Caco-2 (cell line): Measurements from ENCODE around the gene DARS2. TPM values are rescaled to one million over a fixed set of nuclear protein-coding genes. Genes with fewer than 3 reads are reported as not detected.

Experiments
- BruUV-seq: library from RNA; stranded (reverse); fragments of 400-500 nt; replicated peaks from 2 replicates; lab custom pipeline; 2021; lab: Mats Ljungman, UMichigan
- CTCF ChIA-PET: fragments of 300-600 bp; sonication (Branson Sonifier 250); formaldehyde crosslinking; loops from one replicate; lab custom pipeline; 2022; ENCODE audit warnings: antibody characterized with exemption; lab: Charles Lee
- POLR2A ChIA-PET: fragments of 300-600 bp; sonication (Branson Sonifier 250); formaldehyde crosslinking; loops from one replicate; lab custom pipeline; 2022; ENCODE audit warnings: antibody characterized with exemption; lab: Charles Lee
- DNase-seq, 2 experiments: peaks; one replicate each; pipeline versions ENCODE4 v3.0.0 to v3.0.0-alpha.2; 2020 to 2022
- H3K27me3 ChIP-seq: replicated peaks from 2 replicates; pipeline ENCODE4 v1.6.0; 2011; ENCODE audit warnings: low read length; ENCODE audit not compliant: control insufficient read depth, insufficient read depth
- H3K36me3 ChIP-seq: 2 replicates; pipeline ENCODE4 v1.5.1; 2011; ENCODE audit warnings: low read length; ENCODE audit not compliant: control insufficient read depth, insufficient read depth
- H3K4me1 ChIP-seq: fragments of 250-450 bp; sonication (Bioruptor Pico); 2 replicates; pipeline ENCODE4 v1.5.1; 2020; ENCODE audit warnings: mild to moderate bottlenecking
- H3K4me3 ChIP-seq: 2 replicates; pipeline ENCODE4 v1.5.1; 2011; ENCODE audit warnings: low read depth, mild to moderate bottlenecking, control low read depth, low read length
- H3K9me3 ChIP-seq: fragments of 250-450 bp; sonication (Bioruptor Pico); 2 replicates; pipeline ENCODE4 v1.5.1; 2020; ENCODE audit warnings: mild to moderate bottlenecking, moderate library complexity
- H3K27ac Mint-ChIP-seq: one replicate; pipeline ENCODE4 v1.8.0; 2022; ENCODE audit warnings: mixed read lengths; ENCODE audit not compliant: unreplicated experiment
- H3K27me3 Mint-ChIP-seq: one replicate; pipeline ENCODE4 v1.8.0; 2022; ENCODE audit warnings: mixed read lengths; ENCODE audit not compliant: insufficient read depth, unreplicated experiment
- H3K36me3 Mint-ChIP-seq: one replicate; pipeline ENCODE4 v1.8.0; 2022; ENCODE audit warnings: mild to moderate bottlenecking, mixed read lengths; ENCODE audit not compliant: insufficient read depth, unreplicated experiment
- H3K4me1 Mint-ChIP-seq: one replicate; pipeline ENCODE4 v1.8.0; 2022; ENCODE audit warnings: low read depth, mixed read lengths; ENCODE audit not compliant: unreplicated experiment
- H3K4me3 Mint-ChIP-seq: one replicate; pipeline ENCODE4 v1.8.0; 2022; ENCODE audit warnings: mild to moderate bottlenecking, moderate library complexity, mixed read lengths; ENCODE audit not compliant: unreplicated experiment
- H3K9me3 Mint-ChIP-seq: one replicate; pipeline ENCODE4 v1.8.0; 2022; ENCODE audit warnings: mixed read lengths; ENCODE audit not compliant: unreplicated experiment
- intact Hi-C: fragments of 100-400 bp; cut with micrococcal nuclease; formaldehyde crosslinking; loops from one replicate; pipeline ENCODE4 v1.10.0; 2022; ENCODE audit not compliant: unreplicated experiment
- total RNA-seq: library from RNA; stranded (reverse); gene quantifications from 2 replicates; pipeline ENCODE4 v1.2.3, GENCODE V29; 2022
- TF ChIP-seq, protein P1 (sequence below), 2 experiments: fragments of 200-600 bp in 1 of 2; IDR thresholded peaks; 1 replicate in 1 of 2; 2 replicates in 1 of 2; pipeline versions ENCODE4 v1.5.1 to v1.8.0; 2011 to 2022; ENCODE audit warnings: antibody characterized with exemption in 1 of 2, control low read depth in 1 of 2, inconsistent platforms in 1 of 2, low read depth in 1 of 2, low read length in 1 of 2, mild to moderate bottlenecking in 1 of 2, moderate library complexity in 1 of 2; ENCODE audit not compliant: insufficient read depth in 1 of 2, severe bottlenecking in 1 of 2, unreplicated experiment in 1 of 2

DARS2 gene
- total RNA-seq, 1 experiment from 2014 or later, result 41.3 TPM

DNA sequence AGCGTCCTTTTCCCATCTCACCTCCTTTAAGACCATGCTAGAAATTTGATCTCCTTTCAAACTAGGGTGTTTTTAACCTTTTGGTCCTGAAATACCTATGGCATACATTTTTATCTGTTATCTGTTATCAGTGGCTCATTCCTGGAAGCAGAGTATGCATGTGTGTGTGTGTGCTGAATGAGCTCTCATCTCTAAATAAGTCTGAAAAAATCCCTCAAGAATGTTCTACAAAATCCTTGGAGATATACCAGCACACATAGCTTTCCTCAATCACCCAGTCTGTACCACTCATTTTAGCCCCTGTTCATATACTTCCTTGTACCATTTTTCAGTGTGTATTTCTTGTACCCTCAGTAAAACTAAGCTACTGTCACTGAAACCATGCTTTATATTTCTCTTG is 6.0 kb upstream of the DARS2 start:
- Mint-ChIP-seq H3K27me3 (no peaks in the 10 kb centered on the region), H3K4me3 (peak overlapping the region; percentile 6), H3K36me3 (peaks cover 30% of the 10 kb centered on the region), H3K27ac (peak overlapping the region; percentile 14), H3K4me1 (peaks cover 30% of the 10 kb centered on the region), H3K9me3 (peaks cover 15% of the 10 kb centered on the region)
- CTCF ChIA-PET, result no interaction called here
- intact Hi-C loops, result no loop called here
- peak in 1 of 2 experiments; percentile 5 for DNase-seq
- Histone ChIP-seq H3K27me3 (no peaks in the 10 kb centered on the region), H3K4me1 (peaks cover 16% of the 10 kb centered on the region), H3K4me3 (no peak overlapping the region), H3K36me3 (no peaks in the 10 kb centered on the region), H3K9me3 (no peaks in the 10 kb centered on the region)
- no TSS peak for BruUV-seq
- POLR2A ChIA-PET, result interaction anchor here (1.0 kb wide), 1 partner anchor 50 kb away, joined by 3 read pairs; the partner anchor contains the start of genes GAS5 and ZBTB37
- TF ChIP-seq, protein P1, sequence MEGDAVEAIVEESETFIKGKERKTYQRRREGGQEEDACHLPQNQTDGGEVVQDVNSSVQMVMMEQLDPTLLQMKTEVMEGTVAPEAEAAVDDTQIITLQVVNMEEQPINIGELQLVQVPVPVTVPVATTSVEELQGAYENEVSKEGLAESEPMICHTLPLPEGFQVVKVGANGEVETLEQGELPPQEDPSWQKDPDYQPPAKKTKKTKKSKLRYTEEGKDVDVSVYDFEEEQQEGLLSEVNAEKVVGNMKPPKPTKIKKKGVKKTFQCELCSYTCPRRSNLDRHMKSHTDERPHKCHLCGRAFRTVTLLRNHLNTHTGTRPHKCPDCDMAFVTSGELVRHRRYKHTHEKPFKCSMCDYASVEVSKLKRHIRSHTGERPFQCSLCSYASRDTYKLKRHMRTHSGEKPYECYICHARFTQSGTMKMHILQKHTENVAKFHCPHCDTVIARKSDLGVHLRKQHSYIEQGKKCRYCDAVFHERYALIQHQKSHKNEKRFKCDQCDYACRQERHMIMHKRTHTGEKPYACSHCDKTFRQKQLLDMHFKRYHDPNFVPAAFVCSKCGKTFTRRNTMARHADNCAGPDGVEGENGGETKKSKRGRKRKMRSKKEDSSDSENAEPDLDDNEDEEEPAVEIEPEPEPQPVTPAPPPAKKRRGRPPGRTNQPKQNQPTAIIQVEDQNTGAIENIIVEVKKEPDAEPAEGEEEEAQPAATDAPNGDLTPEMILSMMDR (IDR thresholded peaks at IDR 0.05; ENCODE audit: insufficient read depth in 1 of 2, low read depth in 1 of 2, low read length in 1 of 2, severe bottlenecking in 1 of 2, unreplicated experiment in 1 of 2), result no peak

DNA sequence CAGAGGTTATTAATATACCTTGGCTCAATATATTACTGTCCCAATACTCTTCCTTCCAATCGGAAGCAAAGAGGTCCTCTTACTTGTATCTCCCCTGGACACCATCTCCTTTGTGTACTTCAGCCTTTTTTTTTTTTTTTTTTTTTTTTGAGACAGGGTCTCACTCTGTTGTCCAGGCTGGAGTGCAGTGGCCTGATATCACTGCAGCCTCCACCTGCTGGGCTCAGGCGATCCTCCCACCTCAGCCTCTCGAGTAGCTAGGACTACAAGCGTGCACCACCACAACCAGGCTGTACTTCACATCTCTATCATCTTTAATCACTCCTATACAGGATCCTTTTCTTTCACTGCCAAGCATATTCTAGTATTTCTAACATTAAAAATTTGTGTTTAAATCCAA is 2.8 kb upstream of the DARS2 start:
- peak overlapping the region; percentile 13 for H3K27ac Mint-ChIP-seq
- ChIA-PET CTCF (no interaction called here), POLR2A (interaction anchor here (0.7 kb wide), 1 partner anchor 287 kb away, joined by 5 read pairs; no protein-coding TSS in a partner anchor)
- no peaks in the 10 kb centered on the region for H3K36me3 ChIP-seq
- H3K27me3 ChIP-seq, result no peaks in the 10 kb centered on the region
- peak overlapping the region; percentile 100 for H3K4me3 Mint-ChIP-seq
- H3K4me1 Mint-ChIP-seq, result peaks cover 33% of the 10 kb centered on the region
- H3K9me3 ChIP-seq, result no peaks in the 10 kb centered on the region
- TF ChIP-seq, protein P1 (IDR thresholded peaks at IDR 0.05; ENCODE audit: insufficient read depth in 1 of 2, low read depth in 1 of 2, low read length in 1 of 2, severe bottlenecking in 1 of 2, unreplicated experiment in 1 of 2), result no peak
- H3K36me3 Mint-ChIP-seq, result peaks cover 52% of the 10 kb centered on the region
- peaks cover 16% of the 10 kb centered on the region for H3K4me1 ChIP-seq
- H3K27me3 Mint-ChIP-seq, result no peaks in the 10 kb centered on the region
- no TSS peak for BruUV-seq
- no peak for DNase-seq
- H3K4me3 ChIP-seq, result no peak overlapping the region
- intact Hi-C loops, result no loop called here
- no peaks in the 10 kb centered on the region for H3K9me3 Mint-ChIP-seq

DNA sequence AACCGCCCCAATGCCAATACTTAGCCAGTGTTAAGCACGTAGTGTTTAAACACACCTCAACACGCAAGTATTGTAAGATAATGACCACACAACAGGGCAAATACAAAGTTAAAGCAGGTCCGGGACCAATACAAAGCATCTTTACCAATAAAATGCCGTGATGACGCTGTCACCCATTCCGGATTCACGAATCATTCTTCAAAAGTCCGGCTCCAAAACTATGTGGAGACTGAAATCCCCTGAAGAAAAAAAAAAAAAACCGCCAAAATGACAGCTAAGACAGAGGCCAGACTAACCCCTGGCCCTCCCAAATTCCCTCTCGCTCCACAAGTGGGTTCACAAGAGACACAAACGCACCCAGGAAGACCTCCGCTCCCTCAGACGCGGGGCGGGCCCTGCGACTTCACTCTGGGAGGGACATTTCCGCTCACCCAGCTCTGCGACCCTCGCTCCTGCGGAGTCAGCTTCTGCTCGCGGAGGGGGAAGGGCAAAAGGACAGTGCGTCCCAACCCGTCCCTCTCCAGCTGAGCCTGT is 625 bp upstream of the DARS2 start:
- Mint-ChIP-seq H3K27ac (peak overlapping the region; percentile 100), H3K9me3 (no peaks in the 10 kb centered on the region), H3K27me3 (no peaks in the 10 kb centered on the region), H3K36me3 (peaks cover 47% of the 10 kb centered on the region), H3K4me3 (peak overlapping the region; percentile 100), H3K4me1 (peaks cover 24% of the 10 kb centered on the region)
- no peaks in the 10 kb centered on the region for H3K9me3 ChIP-seq
- intact Hi-C loops, result loop anchor here (1.0 to 2.0 kb wide), 5 partner anchors 44 to 404 kb away; partner anchors contain the start of genes KLHL20 and ZBTB37
- H3K27me3 ChIP-seq, result no peaks in the 10 kb centered on the region
- no peaks in the 10 kb centered on the region for H3K36me3 ChIP-seq
- H3K4me3 ChIP-seq, result peak overlapping the region; percentile 89
- TF ChIP-seq, protein P1 (IDR thresholded peaks at IDR 0.05; ENCODE audit: insufficient read depth in 1 of 2, low read depth in 1 of 2, low read length in 1 of 2, severe bottlenecking in 1 of 2, unreplicated experiment in 1 of 2), result no peak
- DNase-seq, result no peak
- ChIA-PET POLR2A (interaction anchor here (0.6 to 1.8 kb wide), 5 partner anchors 29 to 447 kb away, joined by 3 to 15 read pairs (median 7); partner anchors contain the start of genes KLHL20 and ZBTB37), CTCF (no interaction called here)
- BruUV-seq, result TSS peak; percentile 60
- peaks cover 8% of the 10 kb centered on the region for H3K4me1 ChIP-seq
